HepG2 (cell line): ENCODE results near the gene TBC1D22A. TPM values are rescaled to one million over a fixed set of nuclear protein-coding genes. Genes with fewer than 3 reads are reported as not detected.

ENCODE experiments used
- ATAC-seq: fragments of 200-7000 bp; cut with Tn5 transposase; 3 replicates; pipeline ENCODE4 v1.9.1; 2020; ENCODE audit warnings: mild to moderate bottlenecking, moderate library complexity
- BruUV-seq: library from RNA; stranded (reverse); fragments of 400-500 nt; replicated peaks from 2 replicates; lab custom pipeline; 2021; lab: Mats Ljungman, UMichigan
- CTCF ChIA-PET: fragments of 300-600 bp; formaldehyde crosslinking; extraction: SDS; loops from one replicate; lab custom pipeline; 2021; ENCODE audit warnings: low total read pairs, inconsistent platforms, low intra/inter-chr PET ratio; lab: Yijun Ruan, JAX
- POLR2A ChIA-PET: fragments of 350-600 bp; sonication (Branson Sonifier 250); formaldehyde crosslinking; loops from one replicate; lab custom pipeline; 2020; ENCODE audit warnings: antibody characterized with exemption, inconsistent platforms; lab: Yijun Ruan, JAX
- DNase-seq: peaks from one replicate; pipeline ENCODE4 v3.0.0-alpha.2; 2015; ENCODE audit warnings: low spot score
- FAIRE-seq: peaks from 3 replicates; lab custom pipeline; 2011; peaks lifted over from hg19 to GRCh38; lab: Jason Lieb, UNC
- H2AFZ ChIP-seq: one replicate; pipeline ENCODE4 v1.6.1; 2011; ENCODE audit warnings: low read length, inconsistent platforms
- H3K27ac ChIP-seq: fragments of 300-600 bp; 3 replicates; pipeline ENCODE4 v1.8.0; 2011; ENCODE audit warnings: mixed run types, mild to moderate bottlenecking, mixed read lengths, low read length, inconsistent platforms; ENCODE audit not compliant: insufficient read depth; ENCODE audit errors: extremely low read length
- H3K27me3 ChIP-seq, 2 experiments: fragments of 200-600 bp in 1 of 2; 2 replicates in 1 of 2; 3 replicates in 1 of 2; pipeline versions ENCODE4 v1.6.0 to v1.8.0; 2011; ENCODE audit warnings: low read length in 2 of 2, mild to moderate bottlenecking in 2 of 2, moderate library complexity in 2 of 2, inconsistent platforms in 1 of 2; ENCODE audit not compliant: insufficient read depth in 2 of 2, control insufficient read depth in 1 of 2
- H3K36me3 ChIP-seq, 2 experiments: fragments of 200-600 bp in 1 of 2; replicated peaks in 1 of 2; 2 replicates in 1 of 2; 3 replicates in 1 of 2; pipeline versions ENCODE4 v1.5.1 to v1.8.0; 2011; ENCODE audit warnings: low read length in 2 of 2, inconsistent platforms in 1 of 2; ENCODE audit not compliant: insufficient read depth in 2 of 2, control insufficient read depth in 1 of 2
- H3K4me1 ChIP-seq: 2 replicates; pipeline ENCODE4 v1.5.1; 2012; ENCODE audit warnings: low read length, inconsistent platforms; ENCODE audit not compliant: insufficient read depth
- H3K4me2 ChIP-seq: 2 replicates; pipeline ENCODE4 v1.6.0; 2011; ENCODE audit warnings: low read depth, low read length, inconsistent platforms
- H3K4me3 ChIP-seq, 3 experiments: fragments of 200-600 bp in 1 of 3; sonication (generic), shearing (Covaris generic) in 1 of 3; replicated peaks in 1 of 3; 2 replicates each; pipeline ENCODE4 v1.5.1; 2011 to 2016; ENCODE audit warnings: low read length in 3 of 3, inconsistent platforms in 2 of 3, low read depth in 2 of 3, mild to moderate bottlenecking in 2 of 3, control low read depth in 1 of 3, mixed read lengths in 1 of 3; ENCODE audit not compliant: insufficient read depth in 1 of 3
- H3K79me2 ChIP-seq: one replicate; pipeline ENCODE4 v1.6.1; 2011; ENCODE audit warnings: low read length, inconsistent platforms; ENCODE audit not compliant: insufficient read depth
- H3K9ac ChIP-seq: 2 replicates; pipeline ENCODE4 v1.6.0; 2011; ENCODE audit warnings: mild to moderate bottlenecking, low read depth, low read length, inconsistent platforms; ENCODE audit not compliant: insufficient read depth
- H3K9me3 ChIP-seq: 2 replicates; pipeline ENCODE4 v1.5.1; 2012; ENCODE audit warnings: mild to moderate bottlenecking, low read length
- H4K20me1 ChIP-seq: 2 replicates; pipeline ENCODE4 v1.6.0; 2011; ENCODE audit warnings: inconsistent platforms, mild to moderate bottlenecking, low read length, moderate library complexity; ENCODE audit not compliant: insufficient read depth
- ARNTL ChIP-seq: sonication (generic); formaldehyde crosslinking; IDR thresholded peaks from 2 replicates; pipeline ENCODE4 v1.4.0; 2020; ENCODE audit warnings: mild to moderate bottlenecking, missing genetic modification reagents
- ATRX ChIP-seq: sonication (generic); formaldehyde crosslinking; IDR thresholded peaks from 2 replicates; pipeline ENCODE4 v1.4.0; 2020; ENCODE audit warnings: missing genetic modification reagents, borderline replicate concordance
- ELF3 ChIP-seq: IDR thresholded peaks from 2 replicates; pipeline ENCODE4 v1.6.1; 2016; ENCODE audit warnings: missing genetic modification reagents, missing compliant biosample characterization
- JUNB ChIP-seq: sonication (generic); formaldehyde crosslinking; IDR thresholded peaks from 2 replicates; pipeline ENCODE4 v1.8.0; 2022; ENCODE audit warnings: missing genetic modification reagents, mild to moderate bottlenecking, borderline replicate concordance
- KDM5A ChIP-seq: fragments of 200-600 bp; sonication (generic); IDR thresholded peaks from 2 replicates; pipeline ENCODE4 v1.7.0; 2018; ENCODE audit warnings: antibody characterized with exemption, mild to moderate bottlenecking, low read length, borderline replicate concordance
- PITX1 ChIP-seq: sonication (generic); formaldehyde crosslinking; IDR thresholded peaks from 2 replicates; pipeline ENCODE4 v1.5.1; 2020; ENCODE audit warnings: mild to moderate bottlenecking, missing genetic modification reagents
- PRDM10 ChIP-seq: sonication (generic); formaldehyde crosslinking; IDR thresholded peaks from 2 replicates; pipeline ENCODE4 v1.4.0; 2020; ENCODE audit warnings: low read depth, missing genetic modification reagents
- ZNF329 ChIP-seq: sonication (generic); formaldehyde crosslinking; IDR thresholded peaks from 2 replicates; pipeline ENCODE4 v1.9.0; 2021; ENCODE audit warnings: low read depth, mild to moderate bottlenecking, missing genetic modification reagents
- ZNF557 ChIP-seq: sonication (generic); formaldehyde crosslinking; IDR thresholded peaks from 2 replicates; pipeline ENCODE4 v1.4.0; 2020; ENCODE audit warnings: missing genetic modification reagents
- ZNF670 ChIP-seq: sonication (generic); formaldehyde crosslinking; IDR thresholded peaks from 2 replicates; pipeline ENCODE4 v1.8.0; 2022; ENCODE audit warnings: mild to moderate bottlenecking, missing genetic modification reagents, borderline replicate concordance
- ZNF75D ChIP-seq: sonication (generic); formaldehyde crosslinking; IDR thresholded peaks from 2 replicates; pipeline ENCODE4 v1.8.1; 2023; ENCODE audit warnings: missing genetic modification reagents, mild to moderate bottlenecking, borderline replicate concordance
- ZNF776 ChIP-seq: sonication (generic); formaldehyde crosslinking; IDR thresholded peaks from 2 replicates; pipeline ENCODE4 v1.4.0; 2020; ENCODE audit warnings: mild to moderate bottlenecking, missing genetic modification reagents
- ZNF784 ChIP-seq: sonication (generic); formaldehyde crosslinking; IDR thresholded peaks from 2 replicates; pipeline ENCODE4 v1.5.1; 2020; ENCODE audit warnings: missing genetic modification reagents, mild to moderate bottlenecking, borderline replicate concordance
- ZNF850 ChIP-seq: sonication (generic); formaldehyde crosslinking; conservative IDR thresholded peaks from 2 replicates; pipeline ENCODE4 v1.9.0; 2021; ENCODE audit warnings: mild to moderate bottlenecking, missing genetic modification reagents
- WGBS: methylation state at CpG from one replicate; pipeline ENCODE4 v1.1.6; 2017; ENCODE audit warnings: low lambda C conversion rate; 5-methylcytosine and 5-hydroxymethylcytosine counted together
- in situ Hi-C: cut with HindIII; loops from 2 replicates; pipeline ENCODE4 v1.10.0; 2017; ENCODE audit warnings: low pct_unique_long_range_greater_than_20kb; ENCODE audit not compliant: extremely low pct_ligation_motif_present
- intact Hi-C: fragments of 100-400 bp; cut with micrococcal nuclease; formaldehyde crosslinking; loops from one replicate; pipeline ENCODE4 v1.10.0; 2022; ENCODE audit not compliant: unreplicated experiment
- polyA plus RNA-seq, 8 experiments: library from polyadenylated mRNA; depleted of rRNA in 3 of 8; stranded (reverse) in 7 of 8; unstranded in 1 of 8; fragments of >200 nt; fragmentation: Illumina TruSeq in 4 of 8; extraction: Trizol in 4 of 8; gene quantifications; 2 replicates each; pipeline versions ENCODE4 v1.2.1 to v1.2.3, GENCODE V29; 2011 to 2016; ENCODE audit warnings: low read depth in 4 of 8, missing spikeins in 1 of 8, mixed read lengths in 1 of 8; ENCODE audit not compliant: insufficient read depth in 1 of 8
- total RNA-seq, 5 experiments: library from RNA; depleted of rRNA; stranded (reverse); fragments of >200 nt; fragmentation: Illumina TruSeq; extraction: Trizol; gene quantifications; 2 replicates each; pipeline ENCODE4 v1.2.3, GENCODE V29; 2016; ENCODE audit warnings: low read depth in 1 of 5

The TBC1D22A gene
- total and polyA plus RNA-seq, 2 of the 13 experiments (the other 11 are each of a cell fraction or from before 2014, with no cell fraction given) = 17.3 to 18.0 TPM

- WGBS = 100% methylated on average over 11 of the region's 13 CpGs
Observed at GRCh38 chr22:47112582-47112965, 350.1 kb downstream of the TBC1D22A start.

GRCh38 chr22:47112994-47113852 lies 350.8 kb downstream of the TBC1D22A start:
- in situ Hi-C loops = no loop called here
- TF ChIP-seq ELF3 (CRISPR knock-in tag) = no peak
- no peak for TF ChIP-seq PRDM10 (CRISPR knock-in tag)
- no peak for TF ChIP-seq ARNTL (CRISPR knock-in tag)
- no peak for TF ChIP-seq ZNF75D (CRISPR knock-in tag)
- no peak for TF ChIP-seq ZNF670 (CRISPR knock-in tag)
- TF ChIP-seq ZNF784 (CRISPR knock-in tag) = no peak
- TF ChIP-seq KDM5A = no peak
- no peak for TF ChIP-seq PITX1
- TF ChIP-seq JUNB (CRISPR knock-in tag) = no peak
- no peak for TF ChIP-seq ATRX (CRISPR knock-in tag)
- TF ChIP-seq ZNF329 (CRISPR knock-in tag) = no peak
- TF ChIP-seq ZNF850 = no peak
- no peak for TF ChIP-seq ZNF557 (CRISPR knock-in tag)

More at GRCh38 chr22:47112582-47112965, 350.1 kb downstream of the TBC1D22A start:
- DNase-seq (no peak), FAIRE-seq (no peak), ATAC-seq (no peak)
- Histone ChIP-seq H3K27ac (no peak overlapping the region), H3K4me2 (no peak overlapping the region), H3K27me3 (no peaks in the 10 kb centered on the region; a peak in 1 of 5 replicates), H3K4me3 (no peak overlapping the region), H3K9ac (no peak overlapping the region), H4K20me1 (no peaks in the 10 kb centered on the region), H2AFZ (no peak overlapping the region), H3K36me3 (peaks cover 6 to 8% of the 10 kb centered on the region in 2 experiments; a peak in 3 of 5 replicates), H3K79me2 (no peaks in the 10 kb centered on the region), H3K9me3 (no peaks in the 10 kb centered on the region), H3K4me1 (peaks cover 15% of the 10 kb centered on the region)
- intact Hi-C loops (no loop called here), in situ Hi-C loops (no loop called here)
- BruUV-seq = no TSS peak
- ChIA-PET POLR2A (no interaction called here), CTCF (no interaction called here)
- no peak for TF ChIP-seq ZNF776 (CRISPR knock-in tag)

More at GRCh38 chr22:47112994-47113852, 350.8 kb downstream of the TBC1D22A start:
- ATAC-seq (no peak), FAIRE-seq (no peak), DNase-seq (no peak)
- 93% methylated on average over 7 of the region's 17 CpGs for WGBS
- Histone ChIP-seq H3K79me2 (no peaks in the 10 kb centered on the region), H3K9me3 (no peaks in the 10 kb centered on the region), H3K4me3 (no peak overlapping the region), H2AFZ (no peak overlapping the region), H3K27me3 (no peaks in the 10 kb centered on the region; a peak in 1 of 5 replicates), H3K4me2 (no peak overlapping the region), H3K27ac (no peak overlapping the region), H3K9ac (no peak overlapping the region), H4K20me1 (no peaks in the 10 kb centered on the region), H3K4me1 (peaks cover 15% of the 10 kb centered on the region), H3K36me3 (peaks cover 6 to 8% of the 10 kb centered on the region in 2 experiments; a peak in 3 of 5 replicates)
- intact Hi-C loops = no loop called here
- CTCF ChIA-PET = no interaction called here
- BruUV-seq = no TSS peak
- POLR2A ChIA-PET = no interaction called here
